HEK293T (cell line): ENCODE data around the gene EPHB2.
A peak's percentile ranks its signal among the peaks of the same experiment; 100 is the strongest.

Experiments
- FOXA1 ChIP-seq: fragments of 450-650 bp; IDR thresholded peaks from 2 replicates; pipeline ENCODE4 v1.6.1; 2016; ENCODE audit warnings: mild to moderate bottlenecking
- FOXK2 ChIP-seq: fragments of 450-650 bp; IDR thresholded peaks from 2 replicates; pipeline ENCODE4 v1.6.1; 2016; ENCODE audit warnings: mild to moderate bottlenecking
- HDGF ChIP-seq: fragments of 450-650 bp; IDR thresholded peaks from 2 replicates; pipeline ENCODE4 v1.6.1; 2017; ENCODE audit warnings: antibody characterized with exemption, borderline replicate concordance
- NFRKB ChIP-seq: fragments of 450-650 bp; IDR thresholded peaks from 2 replicates; pipeline ENCODE4 v1.6.1; 2016; ENCODE audit warnings: mild to moderate bottlenecking, moderate library complexity
- TARDBP ChIP-seq: fragments of 450-650 bp; IDR thresholded peaks from 2 replicates; pipeline ENCODE4 v1.6.1; 2016
- TF ChIP-seq, protein P1 (sequence below): fragments of 450-650 bp; IDR thresholded peaks from 2 replicates; pipeline ENCODE4 v1.6.1; 2016

DNA sequence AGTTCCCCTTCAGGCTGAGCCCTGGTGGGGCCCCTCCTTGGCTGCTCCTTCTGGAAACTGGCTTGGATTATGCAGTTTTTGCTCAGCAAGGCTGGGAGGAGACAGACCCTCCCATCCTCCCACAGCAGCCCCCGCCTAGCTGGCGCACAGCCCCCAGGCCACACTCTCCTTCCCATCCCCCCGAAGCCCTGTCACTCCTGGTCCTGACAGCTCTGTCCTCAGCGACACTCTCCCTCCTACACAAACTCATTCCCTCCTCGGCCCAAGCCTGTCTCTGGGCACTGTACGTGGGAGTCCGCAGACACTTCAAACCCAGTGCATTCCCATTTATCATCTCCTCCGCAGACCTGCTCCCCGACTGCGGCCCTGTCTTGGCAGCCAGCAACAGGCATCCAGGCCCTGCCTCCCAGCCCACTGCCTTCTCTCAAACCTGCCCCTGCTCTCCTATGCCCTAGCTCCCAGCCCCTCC, 25.0 kb upstream of the EPHB2 start:
- TF ChIP-seq TARDBP (no peak), HDGF (no peak), FOXA1 (no peak), FOXK2 (no peak), NFRKB (no peak)
- TF ChIP-seq, protein P1, sequence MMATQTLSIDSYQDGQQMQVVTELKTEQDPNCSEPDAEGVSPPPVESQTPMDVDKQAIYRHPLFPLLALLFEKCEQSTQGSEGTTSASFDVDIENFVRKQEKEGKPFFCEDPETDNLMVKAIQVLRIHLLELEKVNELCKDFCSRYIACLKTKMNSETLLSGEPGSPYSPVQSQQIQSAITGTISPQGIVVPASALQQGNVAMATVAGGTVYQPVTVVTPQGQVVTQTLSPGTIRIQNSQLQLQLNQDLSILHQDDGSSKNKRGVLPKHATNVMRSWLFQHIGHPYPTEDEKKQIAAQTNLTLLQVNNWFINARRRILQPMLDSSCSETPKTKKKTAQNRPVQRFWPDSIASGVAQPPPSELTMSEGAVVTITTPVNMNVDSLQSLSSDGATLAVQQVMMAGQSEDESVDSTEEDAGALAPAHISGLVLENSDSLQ, result peak; percentile 16; the same call in 1 of the 2 replicates
